K562 (cell line): ENCODE data around the gene ZMYM4. TPM values are rescaled to one million over a fixed set of nuclear protein-coding genes. Genes with fewer than 3 reads are reported as not detected.
A peak's percentile ranks its signal among the peaks of the same experiment; 100 is the strongest.

Source experiments
- ARNT ChIP-seq, 2 experiments: fragments of 450-650 bp; IDR thresholded peaks; 2 replicates each; pipeline ENCODE4 v1.6.1; 2016; ENCODE audit warnings: mild to moderate bottlenecking in 1 of 2
- ETS1 ChIP-seq: conservative IDR thresholded peaks from 2 replicates; pipeline ENCODE4 v1.6.1; 2011; ENCODE audit warnings: low read depth, mild to moderate bottlenecking, low read length; ENCODE audit not compliant: control insufficient read depth
- GATAD2A ChIP-seq: fragments of 450-650 bp; IDR thresholded peaks from 2 replicates; pipeline ENCODE4 v1.6.1; 2017
- HMGXB4 ChIP-seq: sonication (generic); formaldehyde crosslinking; IDR thresholded peaks from 2 replicates; pipeline ENCODE4 v1.8.1; 2023; ENCODE audit warnings: mild to moderate bottlenecking, missing genetic modification reagents
- JUND ChIP-seq, 2 experiments: IDR thresholded peaks; 2 replicates in 1 of 2; 3 replicates in 1 of 2; pipeline ENCODE4 v1.6.1; 2011; ENCODE audit warnings: borderline replicate concordance in 2 of 2, low read depth in 2 of 2, low read length in 2 of 2, improper control_type of control experiment in 1 of 2, missing biosample characterization in 1 of 2, missing genetic modification characterization in 1 of 2, missing genetic modification reagents in 1 of 2
- MTA3 ChIP-seq: fragments of 450-650 bp; formaldehyde crosslinking; IDR thresholded peaks from 2 replicates; pipeline ENCODE4 v1.6.1; 2017; ENCODE audit warnings: mild to moderate bottlenecking, borderline replicate concordance
- RBM34 ChIP-seq: fragments of 200-400 bp; formaldehyde crosslinking; IDR thresholded peaks from 2 replicates; pipeline ENCODE4 v1.6.1; 2018; ENCODE audit warnings: low read length, borderline replicate concordance; ENCODE audit not compliant: insufficient read depth
- SMAD4 ChIP-seq: fragments of 250-450 bp; sonication (Bioruptor Pico); conservative IDR thresholded peaks from 2 replicates; pipeline ENCODE4 v1.8.0; 2021; ENCODE audit warnings: inconsistent platforms, mild to moderate bottlenecking, moderate library complexity
- SMARCA5 ChIP-seq: fragments of 450-650 bp; IDR thresholded peaks from 2 replicates; pipeline ENCODE4 v1.6.1; 2016
- TBL1XR1 ChIP-seq, 2 experiments: IDR thresholded peaks; 2 replicates each; pipeline ENCODE4 v1.6.1; 2012; ENCODE audit warnings: improper control_type of control experiment in 2 of 2, low read length in 2 of 2, mild to moderate bottlenecking in 1 of 2
- TCF7 ChIP-seq: sonication (generic); IDR thresholded peaks from 2 replicates; pipeline ENCODE4 v1.6.1; 2016; ENCODE audit warnings: antibody characterized with exemption, borderline replicate concordance
- TCF7L2 ChIP-seq: fragments of 150-350 bp; IDR thresholded peaks from 2 replicates; pipeline ENCODE4 v1.6.1; 2016; ENCODE audit warnings: low read depth, mild to moderate bottlenecking, low read length, moderate library complexity
- YY1 ChIP-seq, 3 experiments: IDR thresholded peaks; 2 replicates each; pipeline ENCODE4 v1.6.1; 2011; ENCODE audit warnings: low read length in 2 of 3, mild to moderate bottlenecking in 2 of 3, moderate library complexity in 2 of 3, borderline replicate concordance in 1 of 3, control low read depth in 1 of 3, low read depth in 1 of 3; ENCODE audit not compliant: insufficient read depth in 3 of 3, insufficient replicate concordance in 2 of 3, control insufficient read depth in 1 of 3, insufficient read length in 1 of 3; ENCODE audit errors: extremely low read depth in 1 of 3
- ZBTB11 ChIP-seq, 3 experiments: fragments of 200-800 bp in 1 of 3; fragments of 250-450 bp in 1 of 3; fragments of 450-650 bp in 1 of 3; sonication (Bioruptor Pico) in 1 of 3; sonication (Bioruptor generic) in 1 of 3; formaldehyde crosslinking in 1 of 3; IDR thresholded peaks; 2 replicates each; pipeline versions ENCODE4 v1.6.1 to v1.8.0; 2016 to 2022; ENCODE audit warnings: mild to moderate bottlenecking in 2 of 3, missing genetic modification characterization in 2 of 3, missing compliant biosample characterization in 1 of 3, moderate library complexity in 1 of 3
- ZC3H8 ChIP-seq: fragments of 450-650 bp; IDR thresholded peaks from 2 replicates; pipeline ENCODE4 v1.6.1; 2017
- ZNF212 ChIP-seq: fragments of 450-650 bp; formaldehyde crosslinking; IDR thresholded peaks from 2 replicates; pipeline ENCODE4 v1.4.0; 2020; ENCODE audit warnings: mild to moderate bottlenecking
- ZNF232 ChIP-seq: sonication (generic); formaldehyde crosslinking; IDR thresholded peaks from 2 replicates; pipeline ENCODE4 v1.8.0; 2022; ENCODE audit warnings: mild to moderate bottlenecking, missing genetic modification reagents
- ZNF431 ChIP-seq: sonication (generic); formaldehyde crosslinking; IDR thresholded peaks from 2 replicates; pipeline ENCODE4 v1.8.0; 2022; ENCODE audit warnings: mild to moderate bottlenecking, missing genetic modification reagents
- ZNF696 ChIP-seq: fragments of 250-450 bp; sonication (Bioruptor Pico); conservative IDR thresholded peaks from 2 replicates; pipeline ENCODE4 v1.4.0; 2020; ENCODE audit warnings: mild to moderate bottlenecking, moderate library complexity
- polyA plus RNA-seq, 8 experiments: library from polyadenylated mRNA; depleted of rRNA in 4 of 8; stranded (reverse) in 5 of 8; unstranded in 3 of 8; fragments of >200 nt; fragmentation: Nextera tagmentation in 2 of 8; fragmentation: Illumina TruSeq in 1 of 8; extraction: Ambion mirVana in 2 of 8; extraction: Trizol in 1 of 8; gene quantifications; 2 replicates each; pipeline versions ENCODE4 v1.2.1 to v1.2.3, GENCODE V29; 2011 to 2014; ENCODE audit warnings: inconsistent platforms in 1 of 8, missing spikeins in 1 of 8
- total RNA-seq, 7 experiments: library from RNA; depleted of rRNA in 6 of 7; stranded (reverse); fragments of >200 nt in 6 of 7; fragmentation: Illumina TruSeq in 2 of 7; extraction: Trizol in 2 of 7; gene quantifications; 2 replicates each; pipeline versions ENCODE4 v1.2.1 to v1.2.3, GENCODE V29; 2011 to 2021; ENCODE audit warnings: low replicate concordance in 1 of 7

ZMYM4 gene
- total and polyA plus RNA-seq, 9 of the 15 experiments (the other 6 are each of a cell fraction or from before 2014, with no cell fraction given): 15.2 to 77.2 (median 63.3) TPM

GRCh38 chr1:35268282-35269200 lies at the start of gene ZMYM4 (continued):
- peak in 1 of 3 experiments; percentile 53; a peak in 1 of 6 replicates for TF ChIP-seq ZBTB11 (CRISPR knock-in tag; IDR thresholded peaks at IDR 0.05)
- no peak for TF ChIP-seq ZNF696 (CRISPR knock-in tag)
- TF ChIP-seq ETS1: peak; percentile 78; the same call in 1 of the 2 replicates
- TF ChIP-seq MTA3: peak; percentile 22; the same call in 1 of the 2 replicates
- peak; percentile 46 for TF ChIP-seq SMAD4 (CRISPR knock-in tag)
- 0 out of 2 replicates have a peak, but pooled peaks have one; percentile 18 for TF ChIP-seq TCF7
- TF ChIP-seq TBL1XR1 (IDR thresholded peaks at IDR 0.05; ENCODE audit: low read length in 2 of 2): 0 out of 4 replicates have a peak, but pooled peaks have one; percentile 7 to 53
- TF ChIP-seq YY1 (IDR thresholded peaks at IDR 0.05; ENCODE audit: borderline replicate concordance in 1 of 3, control insufficient read depth in 1 of 3, extremely low read depth in 1 of 3, insufficient read depth in 3 of 3, insufficient read length in 1 of 3, insufficient replicate concordance in 2 of 3, low read depth in 1 of 3, low read length in 2 of 3): peak; percentile 73 to 96 (median 90)
- peak; percentile 69; the same call in 1 of the 2 replicates for TF ChIP-seq GATAD2A
- TF ChIP-seq HMGXB4: peak; percentile 80; the same call in 1 of the 2 replicates
- no peak for TF ChIP-seq TCF7L2
- peak in 1 of 2 experiments; percentile 85; a peak in 1 of 4 replicates for TF ChIP-seq ARNT (IDR thresholded peaks at IDR 0.05)
- TF ChIP-seq JUND (IDR thresholded peaks at IDR 0.05; ENCODE audit: borderline replicate concordance, low read depth, low read length): peak; percentile 60
- TF ChIP-seq JUND (tag; IDR thresholded peaks at IDR 0.05; ENCODE audit: borderline replicate concordance, low read depth, low read length): peak; percentile 56; the same call in 2 of the 3 replicates
- TF ChIP-seq ZNF232 (CRISPR knock-in tag): no peak
- TF ChIP-seq ZNF431 (CRISPR knock-in tag): 0 out of 2 replicates have a peak, but pooled peaks have one; percentile 23
- TF ChIP-seq ZC3H8: no peak
- no peak for TF ChIP-seq ZNF212
- no peak for TF ChIP-seq RBM34
- no peak for TF ChIP-seq SMARCA5
